Liver (tissue), 3 donors: ENCODE measurements around the gene KCNS3.

Source experiments
- RXRA ChIP-seq, 2 donors: IDR thresholded peaks; 2 replicates each; pipeline ENCODE4 v1.6.1; 2017 to 2018; ENCODE audit warnings: antibody characterized with exemption in 2 of 2, mild to moderate bottlenecking in 1 of 2
- TF ChIP-seq, protein P1 (sequence below): fragments of 150-350 bp; IDR thresholded peaks from 2 replicates; pipeline ENCODE4 v1.5.1; 2017; ENCODE audit warnings: improper control_type of control experiment, low read depth, low read length; ENCODE audit not compliant: missing input control
- donor health status: healthy.
- donor health status: healthy.

DNA sequence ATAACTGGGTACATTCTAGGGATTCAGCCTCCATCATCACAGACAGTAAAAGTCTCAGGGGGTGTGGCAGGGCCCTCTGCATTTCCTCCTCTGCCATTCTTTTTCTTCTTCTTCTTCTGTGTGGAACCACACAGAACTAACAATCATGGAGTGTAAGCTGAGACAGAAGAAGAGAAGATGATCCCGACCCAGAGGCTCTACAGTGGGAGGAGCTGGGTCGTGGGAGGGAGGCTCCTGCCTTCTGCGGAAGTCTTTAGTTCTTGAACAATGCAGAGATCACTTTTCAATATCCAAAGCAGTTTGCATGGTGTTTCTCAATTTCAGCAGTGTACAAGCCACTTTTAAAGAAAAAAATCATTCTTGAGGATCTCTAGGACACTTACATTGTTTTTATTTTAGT is 80.9 kb downstream of the KCNS3 start:
- TF ChIP-seq RXRA (IDR thresholded peaks at IDR 0.05): no peak
- TF ChIP-seq, protein P1, sequence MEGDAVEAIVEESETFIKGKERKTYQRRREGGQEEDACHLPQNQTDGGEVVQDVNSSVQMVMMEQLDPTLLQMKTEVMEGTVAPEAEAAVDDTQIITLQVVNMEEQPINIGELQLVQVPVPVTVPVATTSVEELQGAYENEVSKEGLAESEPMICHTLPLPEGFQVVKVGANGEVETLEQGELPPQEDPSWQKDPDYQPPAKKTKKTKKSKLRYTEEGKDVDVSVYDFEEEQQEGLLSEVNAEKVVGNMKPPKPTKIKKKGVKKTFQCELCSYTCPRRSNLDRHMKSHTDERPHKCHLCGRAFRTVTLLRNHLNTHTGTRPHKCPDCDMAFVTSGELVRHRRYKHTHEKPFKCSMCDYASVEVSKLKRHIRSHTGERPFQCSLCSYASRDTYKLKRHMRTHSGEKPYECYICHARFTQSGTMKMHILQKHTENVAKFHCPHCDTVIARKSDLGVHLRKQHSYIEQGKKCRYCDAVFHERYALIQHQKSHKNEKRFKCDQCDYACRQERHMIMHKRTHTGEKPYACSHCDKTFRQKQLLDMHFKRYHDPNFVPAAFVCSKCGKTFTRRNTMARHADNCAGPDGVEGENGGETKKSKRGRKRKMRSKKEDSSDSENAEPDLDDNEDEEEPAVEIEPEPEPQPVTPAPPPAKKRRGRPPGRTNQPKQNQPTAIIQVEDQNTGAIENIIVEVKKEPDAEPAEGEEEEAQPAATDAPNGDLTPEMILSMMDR: no peak
